AG04450 (cell line): ENCODE data around the gene ZNF786. TPM values are rescaled to one million over a fixed set of nuclear protein-coding genes. Genes with fewer than 3 reads are reported as not detected.

Experiments
- CTCF ChIA-PET: fragments of 300-600, 350-600 bp; formaldehyde crosslinking; extraction: SDS; loops from one replicate; lab custom pipeline; 2022; ENCODE audit warnings: antibody characterized with exemption, inconsistent platforms; lab: Charles Lee
- POLR2A ChIA-PET: fragments of 350-600 bp; formaldehyde crosslinking; extraction: SDS; loops from one replicate; lab custom pipeline; 2021; ENCODE audit warnings: antibody characterized with exemption, inconsistent platforms; lab: Yijun Ruan, JAX
- DNase-seq: peaks from one replicate; pipeline ENCODE4 v3.0.0-alpha.2; 2011; ENCODE audit warnings: low read depth, low spot score
- H3K27ac ChIP-seq: one replicate; pipeline ENCODE4 v1.5.1; 2012; ENCODE audit warnings: low read depth, low read length, control low read depth
- H3K27me3 ChIP-seq: one replicate; pipeline ENCODE4 v1.6.0; 2012; ENCODE audit warnings: low read length; ENCODE audit not compliant: control insufficient read depth, insufficient read depth
- H3K4me3 ChIP-seq: 2 replicates; pipeline ENCODE4 v1.5.1; 2011; ENCODE audit warnings: mild to moderate bottlenecking, low read depth, low read length, control low read depth
- H3K9me3 ChIP-seq: 2 replicates; pipeline ENCODE4 v1.5.1; 2012; ENCODE audit warnings: low read length; ENCODE audit not compliant: control insufficient read depth, insufficient read depth
- polyA plus RNA-seq: library from polyadenylated mRNA; depleted of rRNA; stranded (reverse); fragments of >200 nt; gene quantifications from 2 replicates; pipeline ENCODE4 v1.2.3, GENCODE V29; 2011
- TF ChIP-seq, protein P1 (sequence below): IDR thresholded peaks from 2 replicates; pipeline ENCODE4 v1.5.1; 2011; ENCODE audit warnings: low read depth, low read length, control low read depth, inconsistent platforms

The ZNF786 gene
- polyA plus RNA-seq, 1 experiment, result 2.2 TPM

DNA sequence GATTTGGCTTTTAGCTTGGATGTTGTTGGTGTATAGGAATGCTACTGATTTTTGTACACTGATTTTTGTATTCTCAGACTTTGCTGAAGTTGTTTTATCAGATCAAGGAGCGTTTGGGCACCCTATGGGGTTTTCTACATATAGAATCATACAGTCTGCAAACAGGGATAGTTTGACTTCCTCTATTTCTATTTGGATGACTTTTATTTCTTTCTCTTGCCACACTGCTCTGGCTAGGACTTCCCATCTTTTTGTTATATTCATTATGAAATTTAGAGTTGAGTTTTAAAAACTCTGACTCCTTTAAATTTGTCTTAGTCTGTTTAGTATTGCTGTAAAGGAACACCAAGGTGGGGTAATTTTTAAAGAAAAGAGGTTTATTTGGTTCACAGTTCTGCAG, 4.7 kb downstream of the ZNF786 start:
- peaks cover 4% of the 10 kb centered on the region for H3K9me3 ChIP-seq
- CTCF ChIA-PET, result interaction anchor here (1.0 to 2.2 kb wide), 3 partner anchors 20 to 40 kb away, joined by 3 to 9 read pairs (median 8); partner anchors contain the start of gene ZNF425
- no peaks in the 10 kb centered on the region for H3K27me3 ChIP-seq
- H3K4me3 ChIP-seq, result no peak overlapping the region
- H3K27ac ChIP-seq, result no peak overlapping the region
- POLR2A ChIA-PET, result no interaction called here
- DNase-seq, result no peak
- TF ChIP-seq, protein P1, sequence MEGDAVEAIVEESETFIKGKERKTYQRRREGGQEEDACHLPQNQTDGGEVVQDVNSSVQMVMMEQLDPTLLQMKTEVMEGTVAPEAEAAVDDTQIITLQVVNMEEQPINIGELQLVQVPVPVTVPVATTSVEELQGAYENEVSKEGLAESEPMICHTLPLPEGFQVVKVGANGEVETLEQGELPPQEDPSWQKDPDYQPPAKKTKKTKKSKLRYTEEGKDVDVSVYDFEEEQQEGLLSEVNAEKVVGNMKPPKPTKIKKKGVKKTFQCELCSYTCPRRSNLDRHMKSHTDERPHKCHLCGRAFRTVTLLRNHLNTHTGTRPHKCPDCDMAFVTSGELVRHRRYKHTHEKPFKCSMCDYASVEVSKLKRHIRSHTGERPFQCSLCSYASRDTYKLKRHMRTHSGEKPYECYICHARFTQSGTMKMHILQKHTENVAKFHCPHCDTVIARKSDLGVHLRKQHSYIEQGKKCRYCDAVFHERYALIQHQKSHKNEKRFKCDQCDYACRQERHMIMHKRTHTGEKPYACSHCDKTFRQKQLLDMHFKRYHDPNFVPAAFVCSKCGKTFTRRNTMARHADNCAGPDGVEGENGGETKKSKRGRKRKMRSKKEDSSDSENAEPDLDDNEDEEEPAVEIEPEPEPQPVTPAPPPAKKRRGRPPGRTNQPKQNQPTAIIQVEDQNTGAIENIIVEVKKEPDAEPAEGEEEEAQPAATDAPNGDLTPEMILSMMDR, result no peak

DNA sequence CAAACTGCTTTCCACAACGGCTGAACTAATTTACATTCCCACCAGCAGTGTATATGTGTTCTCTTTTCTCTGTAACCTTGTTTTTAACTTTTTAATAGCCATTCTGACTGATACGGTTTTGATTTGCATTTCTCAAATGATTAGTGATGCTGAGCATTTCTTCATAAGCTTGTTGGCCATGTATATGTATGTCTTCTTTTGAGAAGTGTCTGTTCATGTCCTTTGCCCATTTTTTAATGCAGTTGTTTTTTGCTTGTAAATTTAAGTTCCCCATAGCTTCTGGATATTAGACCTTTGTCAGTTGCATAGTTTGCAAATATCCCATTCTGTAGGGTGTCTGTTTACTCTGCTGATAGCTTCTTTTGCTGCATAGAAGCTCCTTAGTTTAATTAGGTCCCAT, 6.1 kb downstream of the ZNF786 start:
- POLR2A ChIA-PET, result no interaction called here
- no peak overlapping the region for H3K27ac ChIP-seq
- CTCF ChIA-PET, result interaction anchor here (0.6 to 2.2 kb wide), 3 partner anchors 19 to 227 kb away, joined by 3 to 9 read pairs (median 8); partner anchors contain the start of gene ZNF425
- H3K4me3 ChIP-seq, result no peak overlapping the region
- no peaks in the 10 kb centered on the region for H3K27me3 ChIP-seq
- no peak for DNase-seq
- TF ChIP-seq, protein P1, result no peak
- peaks cover 4% of the 10 kb centered on the region; the same call in 1 of the 2 replicates for H3K9me3 ChIP-seq

DNA sequence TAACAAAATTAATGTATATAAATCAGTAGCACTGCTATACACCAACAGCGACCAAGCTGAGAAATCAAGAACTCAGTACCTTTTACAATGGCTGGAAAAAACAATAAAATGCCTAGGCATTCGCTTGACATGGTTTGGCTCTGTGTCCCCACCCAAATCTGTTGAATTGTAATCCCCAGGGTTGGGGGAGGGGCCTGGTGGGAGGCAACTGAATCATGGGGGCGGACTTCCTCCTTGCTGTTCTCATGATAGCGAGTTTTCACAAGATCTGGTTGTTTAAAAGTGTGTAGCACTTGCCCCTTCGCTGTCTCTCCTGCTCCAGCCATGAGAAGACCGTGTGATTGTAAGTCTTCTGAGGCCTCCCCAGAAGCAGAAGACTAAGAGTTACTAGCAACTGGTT, 8.6 kb downstream of the ZNF786 start:
- H3K27me3 ChIP-seq, result no peaks in the 10 kb centered on the region
- CTCF ChIA-PET, result interaction anchor here (1.7 kb wide), 1 partner anchor 16 kb away, joined by 11 read pairs; no protein-coding TSS in a partner anchor
- no peak overlapping the region for H3K27ac ChIP-seq
- no peak for DNase-seq
- H3K9me3 ChIP-seq, result peaks cover 4% of the 10 kb centered on the region; the same call in 1 of the 2 replicates
- TF ChIP-seq, protein P1, result no peak
- no peak overlapping the region for H3K4me3 ChIP-seq
- POLR2A ChIA-PET, result no interaction called here

DNA sequence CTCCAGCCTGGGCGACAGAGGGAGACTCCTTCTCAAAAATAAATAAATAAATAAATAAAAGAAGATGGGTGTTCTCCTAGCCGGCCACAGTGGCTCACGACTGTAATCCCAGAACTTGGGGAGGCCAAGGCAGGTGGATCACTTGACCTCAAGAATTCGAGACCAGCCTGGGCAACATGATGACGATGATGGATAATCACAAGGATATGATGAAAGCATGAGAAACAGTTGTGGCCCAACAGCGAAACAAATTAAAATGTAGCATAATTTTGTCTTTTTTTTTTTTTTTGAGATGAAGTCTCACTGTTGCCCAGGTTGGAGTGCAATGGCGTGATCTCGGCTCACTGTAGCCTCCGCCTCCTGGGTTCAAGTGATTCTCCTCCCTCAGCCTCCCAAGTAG, 12.9 kb downstream of the ZNF786 start:
- POLR2A ChIA-PET, result no interaction called here
- H3K4me3 ChIP-seq, result no peak overlapping the region
- TF ChIP-seq, protein P1, result no peak
- CTCF ChIA-PET, result interaction anchor here (0.7 to 4.7 kb wide), 2 partner anchors 12 to 502 kb away, joined by 3 to 31 read pairs; no protein-coding TSS in a partner anchor
- H3K9me3 ChIP-seq, result no peaks in the 10 kb centered on the region
- H3K27me3 ChIP-seq, result no peaks in the 10 kb centered on the region
- no peak for DNase-seq
- H3K27ac ChIP-seq, result no peak overlapping the region

DNA sequence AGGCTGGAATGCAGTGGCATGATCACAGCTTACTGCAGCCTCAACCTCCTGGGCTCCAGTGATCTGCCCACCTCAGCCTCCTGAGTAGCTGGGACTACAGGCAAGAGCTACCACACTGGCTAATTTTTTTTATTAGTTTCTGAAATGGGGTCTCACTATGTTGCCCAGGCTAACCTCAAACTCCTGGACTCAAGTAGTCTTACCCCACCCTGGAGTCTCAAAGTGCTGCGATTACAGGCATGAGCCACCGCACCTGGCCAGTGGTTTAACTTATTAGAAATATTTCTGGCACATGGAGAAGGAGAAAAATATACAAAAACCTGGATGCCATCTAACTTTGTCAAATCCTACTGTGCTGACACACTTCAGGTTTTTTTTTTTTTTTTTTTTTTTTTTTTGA, 15.2 kb downstream of the ZNF786 start:
- Histone ChIP-seq H3K9me3 (peaks cover 5% of the 10 kb centered on the region; the same call in 1 of the 2 replicates), H3K4me3 (no peak overlapping the region), H3K27ac (no peak overlapping the region), H3K27me3 (no peaks in the 10 kb centered on the region)
- POLR2A ChIA-PET, result interaction anchor here (0.6 kb wide), 1 partner anchor 10 kb away, joined by 6 read pairs; no protein-coding TSS in a partner anchor
- TF ChIP-seq, protein P1, result no peak
- DNase-seq, result no peak
- CTCF ChIA-PET, result interaction anchor here (4.7 kb wide), 1 partner anchor 9 kb away, joined by 31 read pairs; no protein-coding TSS in a partner anchor
